ENCODE measurements around the gene IL1RAPL2.
"Not testable (repeated sequence)": the region's sequence is repeated elsewhere in the genome, so short reads cannot be mapped to it uniquely, and the experiment has no call there.

The IL1RAPL2 gene

GRCh38 chrX:105610411-105610810 lies 1044.4 kb downstream of the IL1RAPL2 start:
- DNase-seq (ENCODE audit: low read depth) = no peak

- DNase-seq (ENCODE audit: low read depth) = no peak
Observed at GRCh38 chrX:105618393-105619101, 1052.5 kb downstream of the IL1RAPL2 start.

- DNase-seq (ENCODE audit: low read depth) = no peak
Observed at GRCh38 chrX:105634180-105634579, 1068.2 kb downstream of the IL1RAPL2 start.

GRCh38 chrX:105635794-105636193 lies 1069.8 kb downstream of the IL1RAPL2 start:
- no peak for DNase-seq (ENCODE audit: low read depth)

GRCh38 chrX:105636667-105637066 lies 1070.7 kb downstream of the IL1RAPL2 start:
- no peak for DNase-seq (ENCODE audit: low read depth)

GRCh38 chrX:105645667-105646357 lies 1079.8 kb downstream of the IL1RAPL2 start:
- no peak for DNase-seq (ENCODE audit: low read depth)

GRCh38 chrX:105646592-105647372 lies 1080.8 kb downstream of the IL1RAPL2 start:
- no peak for DNase-seq (ENCODE audit: low read depth)

- no peak for DNase-seq (ENCODE audit: low read depth)
Observed at GRCh38 chrX:105647749-105648148, 1081.8 kb downstream of the IL1RAPL2 start.

GRCh38 chrX:105648732-105649131 lies 1082.7 kb downstream of the IL1RAPL2 start:
- DNase-seq (ENCODE audit: low read depth) = no peak

- DNase-seq (ENCODE audit: low read depth) = no peak
Observed at GRCh38 chrX:105650577-105650976, 1084.6 kb downstream of the IL1RAPL2 start.

GRCh38 chrX:105650986-105651385 lies 1085.0 kb downstream of the IL1RAPL2 start:
- no peak for DNase-seq (ENCODE audit: low read depth)

GRCh38 chrX:105653891-105654290 lies 1087.9 kb downstream of the IL1RAPL2 start:
- DNase-seq (ENCODE audit: low read depth) = no peak

GRCh38 chrX:105658136-105658535 lies 1092.1 kb downstream of the IL1RAPL2 start:
- DNase-seq (ENCODE audit: low read depth) = no peak

GRCh38 chrX:105662248-105662647 lies 1096.2 kb downstream of the IL1RAPL2 start:
- DNase-seq (ENCODE audit: low read depth) = no peak

GRCh38 chrX:105664243-105664642 lies 1098.2 kb downstream of the IL1RAPL2 start:
- DNase-seq (ENCODE audit: low read depth) = no peak

- not testable (repeated sequence) for DNase-seq (ENCODE audit: low read depth)
Observed at GRCh38 chrX:105684288-105684687, 1118.3 kb downstream of the IL1RAPL2 start.

- DNase-seq (ENCODE audit: low read depth) = no peak
Observed at GRCh38 chrX:105694839-105695238, 1128.8 kb downstream of the IL1RAPL2 start.

- DNase-seq (ENCODE audit: low read depth) = no peak
Observed at GRCh38 chrX:105695451-105695850, 1129.5 kb downstream of the IL1RAPL2 start.

- no peak for DNase-seq (ENCODE audit: low read depth)
Observed at GRCh38 chrX:105696870-105697269, 1130.9 kb downstream of the IL1RAPL2 start.

GRCh38 chrX:105697984-105698781 lies 1132.2 kb downstream of the IL1RAPL2 start:
- no peak for DNase-seq (ENCODE audit: low read depth)

GRCh38 chrX:105700331-105700730 lies 1134.3 kb downstream of the IL1RAPL2 start:
- no peak for DNase-seq (ENCODE audit: low read depth)

All from stimulated activated CD8-positive, alpha-beta memory T cell treated with anti-CD3 and anti-CD28 coated beads, Interleukin-12 subunit alpha, Interleukin-12 subunit beta, amount 100 ng/mL, for 4 hours (primary cell).